Calu3 (cell line): Measurements from ENCODE around the gene ZACN. TPM values are rescaled to one million over a fixed set of nuclear protein-coding genes. Genes with fewer than 3 reads are reported as not detected.

Experiments
- BruUV-seq: library from RNA; stranded (reverse); fragments of 400-500 nt; replicated peaks from 2 replicates; lab custom pipeline; 2021; lab: Mats Ljungman, UMichigan
- CTCF ChIA-PET: fragments of 300-600 bp; sonication (Branson Sonifier 250); formaldehyde crosslinking; loops from one replicate; lab custom pipeline; 2022; ENCODE audit warnings: antibody characterized with exemption; lab: Charles Lee
- DNase-seq: peaks from one replicate; pipeline ENCODE4 v3.0.0; 2022
- H3K27ac Mint-ChIP-seq: one replicate; pipeline ENCODE4 v1.8.0; 2022; ENCODE audit warnings: mixed read lengths; ENCODE audit not compliant: unreplicated experiment
- H3K27me3 Mint-ChIP-seq: one replicate; pipeline ENCODE4 v1.8.0; 2022; ENCODE audit warnings: mixed read lengths; ENCODE audit not compliant: unreplicated experiment
- H3K36me3 Mint-ChIP-seq: one replicate; pipeline ENCODE4 v1.8.0; 2022; ENCODE audit warnings: mild to moderate bottlenecking, moderate library complexity, mixed read lengths; ENCODE audit not compliant: insufficient read depth, unreplicated experiment
- H3K4me1 Mint-ChIP-seq: one replicate; pipeline ENCODE4 v1.8.0; 2022; ENCODE audit warnings: mild to moderate bottlenecking, low read depth, mixed read lengths; ENCODE audit not compliant: unreplicated experiment
- H3K4me3 Mint-ChIP-seq: one replicate; pipeline ENCODE4 v1.8.0; 2022; ENCODE audit warnings: mild to moderate bottlenecking, low read depth, moderate library complexity, mixed read lengths; ENCODE audit not compliant: unreplicated experiment
- H3K9me3 Mint-ChIP-seq: one replicate; pipeline ENCODE4 v1.8.0; 2022; ENCODE audit warnings: low read depth, mixed read lengths; ENCODE audit not compliant: unreplicated experiment
- intact Hi-C: fragments of 100-400 bp; cut with micrococcal nuclease; formaldehyde crosslinking; loops from one replicate; pipeline ENCODE4 v1.10.0; 2022; ENCODE audit not compliant: unreplicated experiment
- total RNA-seq: library from RNA; stranded (reverse); gene quantifications from 2 replicates; pipeline ENCODE4 v1.2.3, GENCODE V29; 2022
- TF ChIP-seq, protein P1 (sequence below): fragments of 200-600 bp; IDR thresholded peaks from one replicate; pipeline ENCODE4 v1.8.0; 2022; ENCODE audit warnings: antibody characterized with exemption; ENCODE audit not compliant: unreplicated experiment

The ZACN gene
- total RNA-seq, 1 experiment from 2014 or later = 0.17 TPM

DNA sequence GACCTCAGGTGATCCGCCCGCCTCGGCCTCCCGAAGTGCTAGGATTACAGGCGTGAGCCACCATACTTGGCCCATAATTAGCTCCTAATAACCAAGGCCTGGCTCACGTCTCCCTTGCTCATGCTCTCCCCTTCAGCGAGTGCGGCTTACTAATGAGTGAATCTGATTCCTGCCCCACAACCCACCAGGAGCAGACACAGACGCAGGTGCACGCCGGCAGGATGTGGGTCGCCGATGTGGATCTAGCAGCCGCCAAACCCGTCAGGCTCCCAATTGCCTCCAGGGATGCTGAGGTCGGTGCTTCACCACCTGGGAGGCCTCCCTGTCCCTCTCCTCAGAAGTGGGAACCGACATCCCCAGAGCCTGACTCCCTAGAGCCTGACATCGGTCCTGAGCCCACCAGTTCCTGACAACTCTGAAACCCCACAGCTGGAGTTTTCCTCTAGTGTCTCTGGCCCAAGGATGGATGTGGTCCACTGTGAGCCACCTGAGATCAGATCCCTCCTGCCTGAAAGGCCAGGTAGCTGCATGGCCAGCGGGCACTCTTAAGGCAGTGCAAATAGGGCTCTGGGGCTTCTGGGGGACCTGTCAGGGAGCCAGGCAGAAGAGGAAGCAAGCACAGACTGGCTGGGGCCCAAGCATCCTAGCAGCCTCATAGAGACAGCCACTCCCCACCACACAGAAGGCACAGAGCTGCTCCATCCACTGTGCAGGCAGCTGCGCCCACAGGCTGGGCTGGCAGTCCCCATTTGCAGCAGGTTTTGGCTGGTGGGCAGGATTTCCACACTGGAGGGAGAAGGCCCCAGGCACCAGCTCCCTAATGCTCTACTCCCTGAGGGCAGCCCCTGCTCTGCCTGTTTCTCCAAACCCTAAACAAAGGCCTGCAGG, 13.8 kb downstream of the ZACN start:
- H3K27ac Mint-ChIP-seq = no peak overlapping the region
- H3K9me3 Mint-ChIP-seq = no peaks in the 10 kb centered on the region
- CTCF ChIA-PET = interaction anchor here (0.7 kb wide), 1 partner anchor 316 kb away, joined by 6 read pairs; no protein-coding TSS in a partner anchor
- intact Hi-C loops = no loop called here
- H3K4me3 Mint-ChIP-seq = no peak overlapping the region
- no TSS peak for BruUV-seq
- no peaks in the 10 kb centered on the region for H3K4me1 Mint-ChIP-seq
- DNase-seq = no peak
- TF ChIP-seq, protein P1, sequence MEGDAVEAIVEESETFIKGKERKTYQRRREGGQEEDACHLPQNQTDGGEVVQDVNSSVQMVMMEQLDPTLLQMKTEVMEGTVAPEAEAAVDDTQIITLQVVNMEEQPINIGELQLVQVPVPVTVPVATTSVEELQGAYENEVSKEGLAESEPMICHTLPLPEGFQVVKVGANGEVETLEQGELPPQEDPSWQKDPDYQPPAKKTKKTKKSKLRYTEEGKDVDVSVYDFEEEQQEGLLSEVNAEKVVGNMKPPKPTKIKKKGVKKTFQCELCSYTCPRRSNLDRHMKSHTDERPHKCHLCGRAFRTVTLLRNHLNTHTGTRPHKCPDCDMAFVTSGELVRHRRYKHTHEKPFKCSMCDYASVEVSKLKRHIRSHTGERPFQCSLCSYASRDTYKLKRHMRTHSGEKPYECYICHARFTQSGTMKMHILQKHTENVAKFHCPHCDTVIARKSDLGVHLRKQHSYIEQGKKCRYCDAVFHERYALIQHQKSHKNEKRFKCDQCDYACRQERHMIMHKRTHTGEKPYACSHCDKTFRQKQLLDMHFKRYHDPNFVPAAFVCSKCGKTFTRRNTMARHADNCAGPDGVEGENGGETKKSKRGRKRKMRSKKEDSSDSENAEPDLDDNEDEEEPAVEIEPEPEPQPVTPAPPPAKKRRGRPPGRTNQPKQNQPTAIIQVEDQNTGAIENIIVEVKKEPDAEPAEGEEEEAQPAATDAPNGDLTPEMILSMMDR = no peak
- H3K27me3 Mint-ChIP-seq = no peaks in the 10 kb centered on the region
- peaks cover 31% of the 10 kb centered on the region for H3K36me3 Mint-ChIP-seq

DNA sequence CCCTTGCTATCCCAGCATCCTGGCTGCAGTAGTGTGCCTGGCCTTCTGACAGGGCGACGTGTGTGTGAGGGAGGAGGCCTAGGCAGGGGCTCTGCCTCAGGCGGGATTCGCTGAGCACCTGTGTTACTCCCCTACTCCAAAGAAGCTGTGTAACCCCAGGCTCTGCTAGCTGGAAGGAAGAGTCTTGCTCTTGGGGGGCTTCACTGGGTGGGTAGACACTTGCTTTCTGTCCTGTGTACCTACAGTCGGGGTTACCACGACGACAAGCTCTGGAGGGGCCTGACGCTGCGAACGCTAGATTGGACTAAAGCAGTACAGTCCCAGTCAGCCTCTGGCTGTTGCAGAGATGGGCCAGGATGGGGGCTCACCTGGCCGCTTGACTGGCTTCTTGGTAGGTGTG, 15.1 kb downstream of the ZACN start:
- no TSS peak for BruUV-seq
- no peak for DNase-seq
- H3K36me3 Mint-ChIP-seq = peaks cover 40% of the 10 kb centered on the region

DNA sequence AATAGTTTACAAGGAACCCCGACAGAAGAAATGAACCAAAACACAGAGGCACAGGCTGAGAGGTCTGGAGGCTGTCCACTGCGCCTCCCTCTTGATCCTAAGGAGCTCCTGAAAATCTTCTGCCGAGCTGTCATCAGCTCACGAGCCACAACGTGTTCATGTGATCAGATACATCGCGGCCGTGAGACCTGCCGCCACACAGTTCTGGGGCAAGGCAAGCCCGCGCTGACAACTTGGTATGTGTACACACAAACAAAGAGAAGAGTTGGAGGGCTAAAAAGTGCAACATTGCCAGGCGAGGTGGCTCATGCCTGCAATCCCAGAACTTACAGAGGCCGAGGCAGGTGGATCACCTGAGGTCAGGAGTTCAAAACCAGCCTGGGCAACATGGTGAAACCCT, 17.0 kb downstream of the ZACN start:
- no peak overlapping the region for H3K4me3 Mint-ChIP-seq
- no peak overlapping the region for H3K27ac Mint-ChIP-seq
- TF ChIP-seq, protein P1 = no peak
- no peaks in the 10 kb centered on the region for H3K4me1 Mint-ChIP-seq
- H3K9me3 Mint-ChIP-seq = no peaks in the 10 kb centered on the region
- CTCF ChIA-PET = interaction anchor here (0.8 kb wide), 1 partner anchor 184 kb away, joined by 3 read pairs; no protein-coding TSS in a partner anchor
- BruUV-seq = no TSS peak
- peaks cover 51% of the 10 kb centered on the region for H3K36me3 Mint-ChIP-seq
- intact Hi-C loops = no loop called here
- no peak for DNase-seq
- H3K27me3 Mint-ChIP-seq = no peaks in the 10 kb centered on the region

More for the DNA sequence above, 15.1 kb downstream of the ZACN start:
- Mint-ChIP-seq H3K27me3 (no peaks in the 10 kb centered on the region), H3K9me3 (no peaks in the 10 kb centered on the region), H3K4me1 (no peaks in the 10 kb centered on the region), H3K4me3 (no peak overlapping the region), H3K27ac (no peak overlapping the region)
- CTCF ChIA-PET = no interaction called here
- intact Hi-C loops = no loop called here
- TF ChIP-seq, protein P1 = no peak

DNA sequence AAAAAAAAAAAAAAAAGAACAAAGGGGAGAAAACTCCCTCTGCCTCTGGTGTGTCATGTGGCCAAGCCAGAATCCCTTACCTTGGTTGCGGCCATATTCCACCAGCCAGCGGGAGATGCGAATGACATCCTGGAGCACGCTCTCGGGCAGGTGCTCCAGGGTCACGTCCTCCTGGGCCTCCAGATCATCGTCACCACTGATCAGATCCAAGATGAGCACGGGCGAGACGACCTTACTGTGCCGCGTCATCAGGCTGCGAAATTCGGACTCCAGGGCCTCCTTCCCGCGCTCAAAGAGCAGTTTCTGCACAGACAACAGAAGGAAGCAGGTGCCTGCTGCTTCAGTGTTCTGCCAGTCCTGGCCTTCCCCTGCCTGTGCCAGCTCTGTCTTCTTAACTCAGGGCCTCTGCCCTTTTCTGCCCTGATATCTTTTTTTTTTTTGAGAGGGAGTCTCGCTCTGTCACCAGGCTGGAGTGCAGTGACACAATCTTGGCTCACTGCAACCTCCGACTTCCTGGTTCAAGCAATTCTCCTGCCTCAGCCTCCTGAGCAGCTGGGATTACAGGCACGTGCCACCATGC, 18.8 kb downstream of the ZACN start:
- Mint-ChIP-seq H3K27me3 (no peaks in the 10 kb centered on the region), H3K36me3 (peaks cover 48% of the 10 kb centered on the region), H3K4me1 (no peaks in the 10 kb centered on the region), H3K4me3 (no peak overlapping the region), H3K27ac (no peak overlapping the region), H3K9me3 (no peaks in the 10 kb centered on the region)
- TF ChIP-seq, protein P1 = no peak
- BruUV-seq = no TSS peak
- no peak for DNase-seq
- CTCF ChIA-PET = no interaction called here
- intact Hi-C loops = no loop called here
